ENCODE data around the gene RELT.

GRCh38 chr11:73333640-73334383 lies 42.4 kb upstream of the RELT start:
- TF ChIP-seq IRF1 (CRISPR knock-in tag; IDR thresholded peaks at IDR 0.05; ENCODE audit: low read depth) (no peak), KAT7 (CRISPR knock-in tag; IDR thresholded peaks at IDR 0.05; ENCODE audit: borderline replicate concordance) (no peak), POLR2G (IDR thresholded peaks at IDR 0.05; ENCODE audit: low read depth, low read length) (no peak), SRF (IDR thresholded peaks at IDR 0.05; ENCODE audit: low read depth, low read length) (no peak), ZNF280B (CRISPR knock-in tag; IDR thresholded peaks at IDR 0.05; ENCODE audit: borderline replicate concordance) (no peak), GABPA (IDR thresholded peaks at IDR 0.05; ENCODE audit: low read depth, low read length) (no peak), GABPA (CRISPR knock-in tag; IDR thresholded peaks at IDR 0.05; ENCODE audit: low read depth) (no peak)
- TF ChIP-seq, protein P1, sequence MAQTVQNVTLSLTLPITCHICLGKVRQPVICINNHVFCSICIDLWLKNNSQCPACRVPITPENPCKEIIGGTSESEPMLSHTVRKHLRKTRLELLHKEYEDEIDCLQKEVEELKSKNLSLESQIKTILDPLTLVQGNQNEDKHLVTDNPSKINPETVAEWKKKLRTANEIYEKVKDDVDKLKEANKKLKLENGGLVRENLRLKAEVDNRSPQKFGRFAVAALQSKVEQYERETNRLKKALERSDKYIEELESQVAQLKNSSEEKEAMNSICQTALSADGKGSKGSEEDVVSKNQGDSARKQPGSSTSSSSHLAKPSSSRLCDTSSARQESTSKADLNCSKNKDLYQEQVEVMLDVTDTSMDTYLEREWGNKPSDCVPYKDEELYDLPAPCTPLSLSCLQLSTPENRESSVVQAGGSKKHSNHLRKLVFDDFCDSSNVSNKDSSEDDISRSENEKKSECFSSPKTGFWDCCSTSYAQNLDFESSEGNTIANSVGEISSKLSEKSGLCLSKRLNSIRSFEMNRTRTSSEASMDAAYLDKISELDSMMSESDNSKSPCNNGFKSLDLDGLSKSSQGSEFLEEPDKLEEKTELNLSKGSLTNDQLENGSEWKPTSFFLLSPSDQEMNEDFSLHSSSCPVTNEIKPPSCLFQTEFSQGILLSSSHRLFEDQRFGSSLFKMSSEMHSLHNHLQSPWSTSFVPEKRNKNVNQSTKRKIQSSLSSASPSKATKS (CRISPR knock-in tag; IDR thresholded peaks at IDR 0.05) = no peak
